Measurements from ENCODE around the gene APOF. TPM values are rescaled to one million over a fixed set of nuclear protein-coding genes. Genes with fewer than 3 reads are reported as not detected.

Gene APOF
- total RNA-seq, result not detected in 2 replicates

GRCh38 chr12:56362130-56363059 lies at the start of gene APOF:
APOF (minus strand) TSS chr12:56362857; CDS start chr12:56362745, 112 bp downstream.

GRCh38 chr12:56359851-56360767 lies 2.5 kb downstream of the APOF start, which contains the start of gene STAT2:
STAT2 (minus strand) TSS chr12:56360107; CDS start chr12:56356571, 3,536 bp downstream.

GRCh38 chr12:56338308-56339157 lies 24.1 kb downstream of the APOF start, which contains the start of gene IL23A:
IL23A (plus strand) TSS chr12:56338884; CDS start chr12:56339045, 161 bp downstream.

GRCh38 chr12:56333679-56334489 lies 28.8 kb downstream of the APOF start, which contains the start of gene PAN2:
PAN2 (minus strand) TSS chr12:56334000; CDS start chr12:56333094, 906 bp downstream.

GRCh38 chr12:56315622-56316473 lies 46.8 kb downstream of the APOF start, which contains the start of gene CNPY2:
CNPY2 (minus strand) TSS chr12:56315988; CDS start chr12:56315217, 771 bp downstream.

Small RNA genes within 50 kb of the gene (small RNA-seq; reads per million reads assigned to genes)
- 0.26 reads per million for gene RNU7-40P

Other genes starting within 250 kb of the APOF start
- gene RPL41, start 246.2 kb downstream of the APOF start, total RNA-seq, result 1,239 and 5,034 TPM in 2 replicates
- gene ZC3H10, start 244.6 kb downstream of the APOF start, total RNA-seq, result 5.9 and 6.0 TPM in 2 replicates
- gene ESYT1, start 234.6 kb downstream of the APOF start, total RNA-seq, result 100 and 157 TPM in 2 replicates
- 53.4 and 63.1 TPM in 2 replicates for gene MYL6B, start 210.3 kb downstream of the APOF start, total RNA-seq
- gene MYL6, start 204.5 kb downstream of the APOF start, total RNA-seq, result 928 and 1,710 TPM in 2 replicates
- gene SMARCC2, start 173.4 kb downstream of the APOF start, total RNA-seq, result 43.6 and 75.4 TPM in 2 replicates
- gene RNF41, start 140.9 kb downstream of the APOF start, total RNA-seq, result 67.9 and 98.9 TPM in 2 replicates
- 14.5 and 31.6 TPM in 2 replicates for gene NABP2, start 138.5 kb downstream of the APOF start, total RNA-seq
- 0.39 TPM in 1 of 2 replicates, not detected in the other for gene SLC39A5, start 132.8 kb downstream of the APOF start, total RNA-seq
- 26.7 and 53.0 TPM in 2 replicates for gene ANKRD52, start 104.5 kb downstream of the APOF start, total RNA-seq
- gene COQ10A, start 95.9 kb downstream of the APOF start, total RNA-seq, result 19.1 and 20.4 TPM in 2 replicates
- 101 and 133 TPM in 2 replicates for gene CS, start 62.5 kb downstream of the APOF start, total RNA-seq
- gene CNPY2, start 46.9 kb downstream of the APOF start, total RNA-seq, result 80.1 and 106 TPM in 2 replicates
- 25.2 and 42.8 TPM in 2 replicates for gene PAN2, start 28.9 kb downstream of the APOF start, total RNA-seq
- gene IL23A, start 24.0 kb downstream of the APOF start, total RNA-seq, result 0.22 TPM in 1 of 2 replicates, not detected in the other
- 155 and 167 TPM in 2 replicates for gene STAT2, start 2.8 kb downstream of the APOF start, total RNA-seq
- gene TIMELESS, start 86.6 kb upstream of the APOF start, total RNA-seq, result 5.9 and 10.2 TPM in 2 replicates
- gene MIP, start 91.8 kb upstream of the APOF start, total RNA-seq, result not detected in 2 replicates
- gene SPRYD4, start 105.7 kb upstream of the APOF start, total RNA-seq, result 1.8 and 2.4 TPM in 2 replicates
- under 0.01 TPM in 1 of 2 replicates, not detected in the other for gene GLS2, start 125.3 kb upstream of the APOF start, total RNA-seq
- gene RBMS2, start 159.0 kb upstream of the APOF start, total RNA-seq, result 20.4 and 34.3 TPM in 2 replicates